HG03025 (cell line): ENCODE results near the gene CARMIL3.

Source experiments
- ATAC-seq: cut with Tn5 transposase; IDR thresholded peaks from one replicate; pipeline ENCODE4 v1.9.1; 2021; ENCODE audit warnings: mild to moderate bottlenecking, moderate library complexity; ENCODE audit not compliant: unreplicated experiment, low FRiP score

Gene CARMIL3

DNA sequence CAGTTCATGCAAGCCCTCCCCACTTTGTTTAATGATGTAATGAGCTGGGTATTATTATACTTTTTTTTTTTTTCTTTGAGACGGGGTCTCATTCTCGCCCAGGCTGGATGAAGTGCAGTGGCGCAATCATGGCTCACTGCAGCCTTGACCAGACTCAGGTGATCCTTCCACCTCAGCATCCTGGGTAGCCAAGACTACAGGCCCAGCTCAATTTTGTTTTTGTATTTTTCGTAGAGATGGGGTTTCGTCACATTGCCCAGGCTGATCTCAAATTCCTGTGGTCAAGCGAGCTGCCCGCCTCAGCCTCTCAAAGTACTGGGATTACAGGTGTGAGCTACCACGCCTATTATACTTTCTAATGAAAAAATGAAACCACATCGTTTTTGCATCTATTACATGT is 58.3 kb downstream of the CARMIL3 start:
- no peak for ATAC-seq

DNA sequence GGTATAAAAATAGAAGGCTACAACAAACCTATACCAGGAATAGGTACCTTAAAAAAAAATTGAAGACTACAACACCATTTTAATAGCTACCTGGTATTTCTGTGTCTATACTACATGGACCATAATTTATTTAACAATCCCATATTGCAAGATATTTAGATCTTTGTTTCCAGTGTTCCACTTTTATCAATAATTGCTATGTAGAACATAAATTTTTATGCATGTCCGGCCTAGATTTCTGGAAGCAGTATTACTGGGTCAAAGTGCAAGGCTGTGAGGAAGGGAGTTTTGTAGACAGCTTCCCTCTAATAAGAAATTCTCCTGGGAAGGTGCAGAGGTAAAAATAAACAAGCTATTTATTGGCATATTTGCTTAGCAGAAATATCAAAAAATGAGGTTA is 58.7 kb downstream of the CARMIL3 start:
- ATAC-seq: no peak

GRCh38 chr14:24113379-24113800 is 61.6 kb downstream of the CARMIL3 start:
- no peak for ATAC-seq

GRCh38 chr14:24113801-24114531 is 62.2 kb downstream of the CARMIL3 start:
- ATAC-seq: peak; percentile 23

DNA sequence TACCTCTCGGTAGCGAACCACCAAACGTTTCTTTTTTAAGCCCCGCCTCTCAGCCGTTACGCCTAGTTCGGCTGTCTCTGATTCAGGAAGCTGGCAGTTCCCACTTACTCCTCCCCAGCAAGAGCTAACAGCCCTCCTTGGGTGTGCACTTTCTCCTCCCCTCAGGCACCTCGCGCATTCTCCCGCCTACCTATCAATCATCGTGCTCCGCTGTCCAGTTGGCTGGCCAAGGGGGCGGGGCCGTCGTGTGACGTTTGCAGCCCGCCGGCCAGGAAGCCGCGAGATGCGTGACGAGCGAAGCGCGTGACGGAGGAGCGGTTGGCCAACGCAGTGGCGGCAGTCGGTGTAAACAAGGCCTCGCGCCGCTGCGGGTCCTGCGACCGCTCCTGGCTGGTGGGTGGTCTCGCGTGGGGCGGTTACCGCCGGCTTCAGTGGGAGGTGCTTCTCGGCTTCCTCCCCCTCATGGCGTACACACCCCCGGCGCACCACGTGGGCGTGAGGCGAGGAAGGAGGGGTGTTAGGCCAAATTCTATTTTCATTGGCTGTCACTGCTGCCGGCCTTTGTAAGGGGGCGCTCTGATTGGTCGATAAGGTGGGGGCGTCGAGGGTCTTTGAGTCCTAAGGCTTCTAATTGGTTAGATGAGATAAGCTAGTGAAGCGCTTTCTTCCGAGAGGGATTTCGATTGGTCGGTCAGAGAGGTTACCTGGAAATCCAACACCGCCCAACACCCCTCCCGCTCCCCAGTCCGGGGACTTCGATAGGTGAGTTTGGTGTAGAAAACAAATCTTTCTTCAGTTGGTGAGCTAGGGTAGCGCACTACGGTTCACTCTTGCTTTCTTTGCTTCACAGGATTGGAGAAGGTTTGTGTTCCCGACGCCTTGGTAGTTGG is 63.0 kb downstream of the CARMIL3 start, which contains the start of the genes DCAF11 and NRL:
Gene DCAF11 (plus strand): TSS at position 246 of the 890 bp plus-strand sequence. CDS start 818 bp downstream, outside the sequence.
Gene NRL (minus strand): TSS at position 418 of the 890 bp plus-strand sequence. CDS start 32,101 bp downstream, outside the sequence.
- peak; percentile 76 for ATAC-seq

DNA sequence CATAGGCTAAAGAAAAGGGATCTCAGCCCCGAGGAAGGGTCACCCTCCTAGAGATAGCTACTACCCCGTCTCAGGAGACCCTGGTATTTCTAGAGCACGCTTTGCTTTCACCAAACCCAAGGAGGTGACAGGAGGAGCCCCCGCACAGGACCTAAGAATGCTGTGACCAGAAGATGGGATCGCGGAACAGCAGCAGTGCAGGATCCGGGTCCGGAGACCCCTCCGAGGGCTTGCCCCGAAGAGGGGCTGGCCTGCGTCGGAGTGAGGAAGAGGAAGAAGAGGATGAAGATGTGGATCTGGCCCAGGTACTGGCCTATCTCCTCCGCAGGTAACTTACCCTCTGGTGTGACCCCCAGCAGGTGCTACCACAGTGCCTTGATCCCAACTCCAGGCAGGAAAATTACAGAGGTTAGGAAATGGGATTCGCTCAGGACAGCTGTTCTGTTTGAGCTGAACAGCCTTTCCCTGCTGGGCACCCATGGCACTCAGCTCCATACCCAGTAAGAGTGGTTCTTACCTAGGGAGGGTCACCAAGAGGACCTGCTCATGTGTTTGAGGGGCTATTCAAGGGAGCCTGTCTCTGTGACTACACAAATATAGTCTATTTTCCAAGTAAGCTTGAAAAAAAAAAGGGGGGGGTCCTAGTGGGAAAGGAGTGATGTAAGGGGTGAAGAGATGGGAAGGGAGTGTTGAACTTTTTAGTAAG is 63.8 kb downstream of the CARMIL3 start:
- no peak for ATAC-seq

GRCh38 chr14:24116128-24116814 is 64.5 kb downstream of the CARMIL3 start:
- ATAC-seq: no peak

GRCh38 chr14:24117179-24117578 is 65.4 kb downstream of the CARMIL3 start:
- no peak for ATAC-seq
